ENCODE results near the gene SLC37A3. TPM values are rescaled to one million over a fixed set of nuclear protein-coding genes. Genes with fewer than 3 reads are reported as not detected.

The SLC37A3 gene
- total RNA-seq, 1 experiment from 2014 or later: 46.4 TPM

DNA sequence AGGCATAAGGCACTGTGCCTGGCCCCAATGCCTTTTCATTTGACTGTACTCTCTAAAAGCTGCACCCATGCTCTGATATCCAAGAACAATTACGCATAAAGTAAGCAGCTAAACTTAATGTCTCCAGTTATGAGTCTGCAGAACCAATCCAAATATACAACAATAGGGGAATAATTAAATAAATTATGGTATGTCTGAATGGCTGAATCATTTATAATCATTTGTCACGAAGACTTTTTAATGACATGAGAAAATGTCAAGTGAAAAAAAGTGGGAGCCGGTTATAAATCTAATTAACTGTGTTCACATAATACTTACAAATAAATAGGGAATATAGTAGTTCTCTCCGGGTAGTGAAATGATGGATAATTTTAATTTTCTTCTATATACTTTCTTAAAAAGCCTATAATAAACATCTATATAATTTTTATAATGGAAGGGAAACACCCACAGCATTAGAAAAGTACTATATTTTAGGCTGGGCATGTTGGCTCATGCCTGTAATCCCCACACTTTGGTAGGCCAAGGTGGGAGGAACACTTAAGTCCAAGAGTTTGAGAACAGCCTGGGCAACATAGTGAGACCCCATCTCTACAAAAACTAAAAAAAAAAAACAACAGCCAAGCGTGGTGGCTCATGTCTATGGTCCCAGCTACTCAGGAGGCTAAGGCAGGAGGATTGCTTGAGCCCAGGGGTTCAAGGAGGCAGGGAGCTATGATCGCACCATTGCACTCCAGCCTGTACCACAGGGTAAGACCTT is 14.2 kb downstream of the SLC37A3 start:
- H3K9me3 Mint-ChIP-seq (ENCODE audit: unreplicated experiment): no peaks in the 10 kb centered on the region
- peaks cover 20% of the 10 kb centered on the region for H3K36me3 Mint-ChIP-seq (ENCODE audit: insufficient read depth, unreplicated experiment)
- no peaks in the 10 kb centered on the region for H3K4me1 Mint-ChIP-seq (ENCODE audit: low read depth, unreplicated experiment)
- ChIA-PET CTCF (no interaction called here), POLR2A (interaction anchor here (0.5 kb wide), 1 partner anchor 11 kb away, joined by 7 read pairs; no protein-coding TSS in a partner anchor)
- TF ChIP-seq CTCF (IDR thresholded peaks at IDR 0.05; ENCODE audit: insufficient read depth in 1 of 2, low read depth in 1 of 2, low read length in 1 of 2, severe bottlenecking in 1 of 2, unreplicated experiment in 1 of 2): no peak
- H3K4me1 ChIP-seq: no peaks in the 10 kb centered on the region
- no peaks in the 10 kb centered on the region for H3K9me3 ChIP-seq
- no peaks in the 10 kb centered on the region for H3K27me3 Mint-ChIP-seq (ENCODE audit: insufficient read depth, unreplicated experiment)
- peaks cover 3% of the 10 kb centered on the region for H3K36me3 ChIP-seq (ENCODE audit: control insufficient read depth, insufficient read depth, low read length)
- intact Hi-C loops (cut with micrococcal nuclease; ENCODE audit: unreplicated experiment): no loop called here
- no peaks in the 10 kb centered on the region for H3K27me3 ChIP-seq (replicated peaks; ENCODE audit: control insufficient read depth, insufficient read depth, low read length)
- no peak overlapping the region for H3K27ac Mint-ChIP-seq (ENCODE audit: unreplicated experiment)
- no peak overlapping the region for H3K4me3 Mint-ChIP-seq (ENCODE audit: unreplicated experiment)
- no TSS peak for BruUV-seq (replicated peaks)
- no peak overlapping the region for H3K4me3 ChIP-seq (ENCODE audit: low read depth, low read length)
- no peak for DNase-seq

GRCh38 chr7:140375892-140376730 is 22.2 kb downstream of the SLC37A3 start:
- H3K4me1 Mint-ChIP-seq (ENCODE audit: low read depth, unreplicated experiment): no peaks in the 10 kb centered on the region
- Histone ChIP-seq H3K9me3 (no peaks in the 10 kb centered on the region), H3K4me3 (ENCODE audit: low read depth, low read length) (no peak overlapping the region), H3K4me1 (no peaks in the 10 kb centered on the region), H3K36me3 (ENCODE audit: control insufficient read depth, insufficient read depth, low read length) (no peaks in the 10 kb centered on the region; the same call in none of the 2 replicates), H3K27me3 (replicated peaks; ENCODE audit: control insufficient read depth, insufficient read depth, low read length) (no peaks in the 10 kb centered on the region)
- peaks cover 44% of the 10 kb centered on the region for H3K36me3 Mint-ChIP-seq (ENCODE audit: insufficient read depth, unreplicated experiment)
- no peak for TF ChIP-seq CTCF (IDR thresholded peaks at IDR 0.05; ENCODE audit: insufficient read depth in 1 of 2, low read depth in 1 of 2, low read length in 1 of 2, severe bottlenecking in 1 of 2, unreplicated experiment in 1 of 2)
- ChIA-PET CTCF (no interaction called here), POLR2A (no interaction called here)
- H3K27me3 Mint-ChIP-seq (ENCODE audit: insufficient read depth, unreplicated experiment): no peaks in the 10 kb centered on the region
- no peak overlapping the region for H3K4me3 Mint-ChIP-seq (ENCODE audit: unreplicated experiment)
- intact Hi-C loops (cut with micrococcal nuclease; ENCODE audit: unreplicated experiment): no loop called here
- peak overlapping the region; percentile 58 for H3K27ac Mint-ChIP-seq (ENCODE audit: unreplicated experiment)
- DNase-seq: no peak
- BruUV-seq (replicated peaks): no TSS peak
- no peaks in the 10 kb centered on the region for H3K9me3 Mint-ChIP-seq (ENCODE audit: unreplicated experiment)

DNA sequence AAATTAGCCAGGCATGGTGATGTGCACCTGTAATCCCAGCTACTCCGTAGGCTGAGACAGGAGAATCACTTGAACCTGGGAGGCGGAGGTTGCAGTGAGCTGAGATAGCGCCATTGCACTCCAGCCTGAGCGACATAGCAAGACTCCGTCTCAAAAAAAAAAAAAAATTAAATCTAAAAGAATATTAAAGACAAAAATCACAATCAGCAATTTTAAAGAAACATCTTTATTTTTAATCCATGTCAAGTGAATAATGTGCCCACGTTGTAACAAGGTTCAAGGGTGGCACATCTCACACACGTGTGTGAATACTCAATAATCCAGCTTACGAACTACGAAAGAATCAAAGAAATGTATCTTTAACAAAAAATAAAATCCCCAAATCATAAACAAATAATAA is 23.0 kb downstream of the SLC37A3 start:
- no peaks in the 10 kb centered on the region for H3K4me1 Mint-ChIP-seq (ENCODE audit: low read depth, unreplicated experiment)
- no peaks in the 10 kb centered on the region for H3K27me3 Mint-ChIP-seq (ENCODE audit: insufficient read depth, unreplicated experiment)
- DNase-seq: no peak
- H3K9me3 Mint-ChIP-seq (ENCODE audit: unreplicated experiment): no peaks in the 10 kb centered on the region
- no peaks in the 10 kb centered on the region; the same call in none of the 2 replicates for H3K36me3 ChIP-seq (ENCODE audit: control insufficient read depth, insufficient read depth, low read length)
- H3K4me1 ChIP-seq: no peaks in the 10 kb centered on the region
- H3K4me3 ChIP-seq (ENCODE audit: low read depth, low read length): no peak overlapping the region
- H3K36me3 Mint-ChIP-seq (ENCODE audit: insufficient read depth, unreplicated experiment): peaks cover 44% of the 10 kb centered on the region
- intact Hi-C loops (cut with micrococcal nuclease; ENCODE audit: unreplicated experiment): no loop called here
- H3K9me3 ChIP-seq: no peaks in the 10 kb centered on the region
- BruUV-seq (replicated peaks): no TSS peak
- CTCF ChIA-PET: no interaction called here
- H3K4me3 Mint-ChIP-seq (ENCODE audit: unreplicated experiment): no peak overlapping the region
- POLR2A ChIA-PET: no interaction called here
- H3K27ac Mint-ChIP-seq (ENCODE audit: unreplicated experiment): no peak overlapping the region
- no peak for TF ChIP-seq CTCF (IDR thresholded peaks at IDR 0.05; ENCODE audit: insufficient read depth in 1 of 2, low read depth in 1 of 2, low read length in 1 of 2, severe bottlenecking in 1 of 2, unreplicated experiment in 1 of 2)
- H3K27me3 ChIP-seq (replicated peaks; ENCODE audit: control insufficient read depth, insufficient read depth, low read length): no peaks in the 10 kb centered on the region

All from Caco-2 (cell line).